Prostate gland (tissue), 2 donors: ENCODE measurements around the gene CRB1. TPM values are rescaled to one million over a fixed set of nuclear protein-coding genes. Genes with fewer than 3 reads are reported as not detected.

ENCODE experiments used
- DNase-seq: peaks from one replicate; pipeline ENCODE4 v3.0.0-alpha.2; 2019; ENCODE audit warnings: low spot score
- H3K27ac ChIP-seq, 2 donors: fragments of 200-600 bp; sonication (generic); 2 replicates each; pipeline ENCODE4 v1.5.1; 2017 to 2019
- H3K27me3 ChIP-seq: fragments of 200-600 bp; sonication (generic); replicated peaks from 2 replicates; pipeline ENCODE4 v1.5.1; 2019; ENCODE audit not compliant: insufficient read depth
- H3K36me3 ChIP-seq, 2 donors: fragments of 200-600 bp; sonication (generic); 1 replicate in 1 of 2; 2 replicates in 1 of 2; pipeline versions ENCODE4 v1.5.1 to v1.8.1; 2017 to 2019
- H3K4me1 ChIP-seq: fragments of 200-600 bp; sonication (generic); replicated peaks from 2 replicates; pipeline ENCODE4 v1.5.1; 2019
- H3K4me3 ChIP-seq, 2 donors: fragments of 200-600 bp; sonication (generic); 2 replicates each; pipeline ENCODE4 v1.5.1; 2017 to 2019
- H3K9me3 ChIP-seq: fragments of 200-600 bp; sonication (generic); 2 replicates; pipeline ENCODE4 v1.5.1; 2017
- POLR2A ChIP-seq: fragments of 450-650 bp; IDR thresholded peaks from one replicate; pipeline ENCODE4 v1.6.1; 2016; ENCODE audit warnings: antibody characterized with exemption, mild to moderate bottlenecking
- POLR2AphosphoS5 ChIP-seq: sonication (generic); formaldehyde crosslinking; IDR thresholded peaks from one replicate; pipeline ENCODE4 v1.6.1; 2017; ENCODE audit warnings: antibody characterized with exemption
- WGBS: methylation state at CpG from one replicate; pipeline ENCODE4 v1.1.5; 2018; 5-methylcytosine and 5-hydroxymethylcytosine counted together
- intact Hi-C: fragments of 100-400 bp; cut with DNase I; formaldehyde crosslinking; loops from one replicate; pipeline ENCODE4 v1.14.2; 2022
- total RNA-seq, 2 donors: library from RNA; depleted of rRNA; stranded (reverse); fragments of >200 nt; gene quantifications; one replicate each; pipeline ENCODE4 v1.1.0, GENCODE V29; 2016
- TF ChIP-seq, protein P1 (sequence below), 4 experiments: fragments of 200-600 bp in 2 of 4; fragments of 450-650 bp in 2 of 4; sonication (generic) in 2 of 4; IDR thresholded peaks; 1 replicate in 3 of 4; 2 replicates in 1 of 4; pipeline ENCODE4 v1.5.1; 2016 to 2019; ENCODE audit warnings: antibody characterized with exemption in 4 of 4, mild to moderate bottlenecking in 2 of 4, moderate library complexity in 2 of 4

The CRB1 gene
- total RNA-seq, 2 donors from 2014 or later: 0.32 to 1.0 TPM

DNA sequence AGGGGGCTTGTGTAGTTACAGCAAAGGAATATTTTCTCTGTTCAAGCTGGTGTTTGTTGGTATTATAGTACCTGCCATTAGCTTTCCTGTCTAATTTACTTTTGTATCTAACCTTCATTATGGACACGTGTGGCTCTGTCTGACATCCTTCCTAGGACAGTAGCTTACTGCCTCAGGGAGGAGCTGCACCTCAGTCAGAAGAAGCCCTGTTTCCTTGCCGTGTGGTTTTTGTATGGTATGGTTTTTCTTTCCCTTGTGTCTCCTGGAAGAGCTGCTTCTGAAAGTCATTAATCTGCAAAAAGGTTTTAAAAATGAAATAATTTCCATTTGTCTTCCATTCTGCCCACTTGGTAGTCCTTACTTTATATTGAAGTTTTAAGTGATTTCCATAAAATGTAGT, 17.4 kb upstream of the CRB1 start:
- H3K4me1 ChIP-seq: no peaks in the 10 kb centered on the region
- H3K27ac ChIP-seq: no peak overlapping the region
- DNase-seq: no peak
- intact Hi-C loops: no loop called here
- H3K36me3 ChIP-seq: no peaks in the 10 kb centered on the region
- TF ChIP-seq POLR2A (no peak), POLR2AphosphoS5 (no peak)
- TF ChIP-seq, protein P1, sequence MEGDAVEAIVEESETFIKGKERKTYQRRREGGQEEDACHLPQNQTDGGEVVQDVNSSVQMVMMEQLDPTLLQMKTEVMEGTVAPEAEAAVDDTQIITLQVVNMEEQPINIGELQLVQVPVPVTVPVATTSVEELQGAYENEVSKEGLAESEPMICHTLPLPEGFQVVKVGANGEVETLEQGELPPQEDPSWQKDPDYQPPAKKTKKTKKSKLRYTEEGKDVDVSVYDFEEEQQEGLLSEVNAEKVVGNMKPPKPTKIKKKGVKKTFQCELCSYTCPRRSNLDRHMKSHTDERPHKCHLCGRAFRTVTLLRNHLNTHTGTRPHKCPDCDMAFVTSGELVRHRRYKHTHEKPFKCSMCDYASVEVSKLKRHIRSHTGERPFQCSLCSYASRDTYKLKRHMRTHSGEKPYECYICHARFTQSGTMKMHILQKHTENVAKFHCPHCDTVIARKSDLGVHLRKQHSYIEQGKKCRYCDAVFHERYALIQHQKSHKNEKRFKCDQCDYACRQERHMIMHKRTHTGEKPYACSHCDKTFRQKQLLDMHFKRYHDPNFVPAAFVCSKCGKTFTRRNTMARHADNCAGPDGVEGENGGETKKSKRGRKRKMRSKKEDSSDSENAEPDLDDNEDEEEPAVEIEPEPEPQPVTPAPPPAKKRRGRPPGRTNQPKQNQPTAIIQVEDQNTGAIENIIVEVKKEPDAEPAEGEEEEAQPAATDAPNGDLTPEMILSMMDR (IDR thresholded peaks at IDR 0.05): no peak
- WGBS: 45% methylated on average over 2 of the region's 2 CpGs
- no peaks in the 10 kb centered on the region for H3K27me3 ChIP-seq
- H3K9me3 ChIP-seq: no peaks in the 10 kb centered on the region
- no peak overlapping the region for H3K4me3 ChIP-seq

DNA sequence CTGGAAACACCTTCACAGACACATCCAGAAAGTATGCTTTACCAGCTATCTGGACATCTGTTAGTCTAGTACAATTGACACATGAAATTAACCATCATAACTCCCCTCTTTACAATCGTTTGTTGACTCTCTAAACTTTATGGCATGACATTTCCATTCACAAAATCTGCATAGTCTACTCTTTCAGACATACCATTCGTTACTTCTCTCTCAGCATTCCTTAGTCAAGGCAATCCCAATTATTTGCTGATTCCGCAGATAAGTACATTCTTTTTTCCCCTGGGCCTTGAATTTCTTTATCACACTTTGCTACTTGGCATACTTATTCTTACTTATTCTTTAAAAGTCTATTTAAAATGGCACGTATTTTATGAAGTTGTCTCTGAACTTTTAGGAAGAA, 15.1 kb upstream of the CRB1 start:
- Histone ChIP-seq H3K27ac (no peak overlapping the region), H3K27me3 (no peaks in the 10 kb centered on the region), H3K36me3 (no peaks in the 10 kb centered on the region), H3K4me1 (no peaks in the 10 kb centered on the region), H3K4me3 (no peak overlapping the region), H3K9me3 (no peaks in the 10 kb centered on the region)
- intact Hi-C loops: no loop called here
- WGBS: 40% methylated on average over 4 of the region's 4 CpGs
- TF ChIP-seq, protein P1 (IDR thresholded peaks at IDR 0.05): no peak
- TF ChIP-seq POLR2AphosphoS5: no peak
- no peak for TF ChIP-seq POLR2A
- DNase-seq: no peak

DNA sequence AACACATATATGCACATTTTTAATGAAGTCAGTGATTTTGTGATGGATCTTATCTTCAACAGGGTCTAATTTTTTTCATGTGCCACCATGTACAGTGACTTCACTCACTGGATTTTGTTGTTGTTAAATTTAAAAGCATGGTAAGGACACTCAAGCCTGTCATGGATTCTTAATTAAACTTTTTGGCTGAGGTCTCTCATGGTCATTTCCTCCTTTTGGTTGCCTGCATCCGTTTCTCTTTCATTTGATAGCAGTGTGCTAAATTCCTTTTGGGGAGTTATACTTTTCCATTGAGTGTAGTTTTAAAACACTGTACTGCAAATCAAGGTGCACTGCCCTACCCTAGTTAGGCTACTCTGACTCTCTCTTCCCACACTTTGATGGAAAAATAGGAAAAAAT, 13.2 kb upstream of the CRB1 start:
- intact Hi-C loops: no loop called here
- H3K9me3 ChIP-seq: no peaks in the 10 kb centered on the region
- TF ChIP-seq, protein P1 (IDR thresholded peaks at IDR 0.05): no peak
- no peak for TF ChIP-seq POLR2AphosphoS5
- TF ChIP-seq POLR2A: no peak
- H3K27ac ChIP-seq: no peak overlapping the region
- 44% methylated on average over 1 of the region's 1 CpG for WGBS
- no peaks in the 10 kb centered on the region for H3K36me3 ChIP-seq
- no peak overlapping the region for H3K4me3 ChIP-seq
- no peak for DNase-seq
- no peaks in the 10 kb centered on the region for H3K27me3 ChIP-seq
- no peaks in the 10 kb centered on the region for H3K4me1 ChIP-seq

DNA sequence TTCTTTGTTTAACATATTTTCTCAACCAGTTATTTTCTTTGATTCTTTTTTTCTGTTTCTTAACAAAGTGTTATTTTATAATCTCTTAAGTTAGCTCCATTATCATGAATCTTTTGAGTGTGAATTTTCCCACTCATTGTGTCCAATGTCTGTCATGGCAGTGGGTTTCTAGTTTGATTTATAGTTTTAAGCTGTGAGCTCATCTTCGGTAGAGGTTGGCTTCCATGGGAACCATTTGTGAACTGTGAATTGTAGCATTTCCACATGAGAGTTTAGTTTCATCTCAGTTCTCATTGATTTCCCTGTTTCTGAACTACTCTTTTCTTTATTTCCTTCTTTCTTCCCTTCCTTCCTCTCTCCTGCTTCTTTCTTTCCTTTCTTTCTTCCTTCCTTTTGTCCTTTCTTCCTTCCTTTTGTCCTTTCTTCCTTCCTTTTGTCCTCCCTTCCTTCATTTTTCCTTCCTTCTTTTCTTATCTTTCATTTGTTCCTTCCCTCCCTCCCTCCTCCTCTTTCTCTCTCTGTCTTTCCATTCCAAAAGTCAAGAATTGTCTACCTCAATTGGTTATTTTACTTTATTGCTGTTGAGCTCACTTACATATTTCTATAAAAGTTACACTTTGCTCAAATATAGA, 3.0 kb upstream of the CRB1 start:
- intact Hi-C loops: no loop called here
- Histone ChIP-seq H3K27ac (no peak overlapping the region), H3K4me1 (no peaks in the 10 kb centered on the region), H3K27me3 (no peaks in the 10 kb centered on the region), H3K4me3 (no peak overlapping the region), H3K9me3 (no peaks in the 10 kb centered on the region), H3K36me3 (no peaks in the 10 kb centered on the region)
- no peak for TF ChIP-seq POLR2AphosphoS5
- TF ChIP-seq, protein P1 (IDR thresholded peaks at IDR 0.05): no peak
- TF ChIP-seq POLR2A: no peak
- no peak for DNase-seq
- WGBS: 77% methylated on average over 1 of the region's 1 CpG

DNA sequence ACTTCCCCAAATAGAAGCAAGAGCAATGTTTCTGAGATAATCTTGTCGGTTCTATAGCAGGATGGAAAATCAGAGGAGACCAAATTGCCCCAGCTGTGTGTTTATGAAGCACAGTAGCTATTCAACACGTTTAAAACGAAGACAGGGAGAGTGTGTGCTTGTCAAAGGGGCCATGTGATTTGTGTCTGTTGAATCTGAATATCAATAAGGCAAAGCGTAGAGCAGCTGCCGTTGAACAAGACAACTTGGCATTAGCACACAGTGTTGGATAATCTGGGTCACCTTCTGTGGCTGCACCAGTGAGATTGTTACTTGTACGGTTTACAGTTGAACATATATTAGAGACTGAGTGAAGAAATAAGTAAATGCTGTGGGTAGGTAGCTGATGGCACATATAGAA, 1.0 kb downstream of the CRB1 start:
- TF ChIP-seq POLR2AphosphoS5: no peak
- TF ChIP-seq POLR2A: no peak
- TF ChIP-seq, protein P1 (IDR thresholded peaks at IDR 0.05): no peak
- DNase-seq: no peak
- Histone ChIP-seq H3K4me1 (no peaks in the 10 kb centered on the region), H3K9me3 (no peaks in the 10 kb centered on the region), H3K36me3 (no peaks in the 10 kb centered on the region), H3K27ac (no peak overlapping the region), H3K27me3 (no peaks in the 10 kb centered on the region), H3K4me3 (no peak overlapping the region)
- intact Hi-C loops: no loop called here
- WGBS: 31% methylated on average over 6 of the region's 6 CpGs
